PC-9 (cell line): Measurements from ENCODE around the gene CLCN2.

Experiments
- CTCF ChIP-seq: fragments of 200-600 bp; sonication (generic); conservative IDR thresholded peaks from 2 replicates; pipeline ENCODE4 v1.6.1; 2017; ENCODE audit warnings: mixed run types, antibody characterized with exemption, mild to moderate bottlenecking, moderate library complexity
- EZH2 ChIP-seq: fragments of 200-600 bp; sonication (generic); IDR thresholded peaks from 2 replicates; pipeline ENCODE4 v1.8.0; 2017; ENCODE audit warnings: antibody characterized with exemption, low read depth

GRCh38 chr3:184348057-184348382, 13.4 kb downstream of the CLCN2 start:
- TF ChIP-seq EZH2 (no peak), CTCF (no peak)
